Glutamatergic neuron (in vitro differentiated cells): ENCODE results near the gene COPA. TPM values are rescaled to one million over a fixed set of nuclear protein-coding genes. Genes with fewer than 3 reads are reported as not detected.

Source experiments
- DNase-seq: peaks from one replicate; pipeline ENCODE4 v3.0.0; 2022
- H3K27ac Mint-ChIP-seq: one replicate; pipeline ENCODE4 v1.8.0; 2020; ENCODE audit warnings: mild to moderate bottlenecking, mixed read lengths, inconsistent platforms; ENCODE audit not compliant: unreplicated experiment
- H3K27me3 Mint-ChIP-seq: one replicate; pipeline ENCODE4 v1.8.0; 2020; ENCODE audit warnings: mild to moderate bottlenecking, moderate library complexity, mixed read lengths, inconsistent platforms; ENCODE audit not compliant: unreplicated experiment
- H3K36me3 Mint-ChIP-seq: one replicate; pipeline ENCODE4 v1.8.0; 2020; ENCODE audit warnings: mild to moderate bottlenecking, mixed read lengths, inconsistent platforms; ENCODE audit not compliant: unreplicated experiment
- H3K4me1 Mint-ChIP-seq: one replicate; pipeline ENCODE4 v1.8.0; 2020; ENCODE audit warnings: mild to moderate bottlenecking, low read depth, mixed read lengths, inconsistent platforms; ENCODE audit not compliant: unreplicated experiment
- H3K4me3 Mint-ChIP-seq: one replicate; pipeline ENCODE4 v1.8.0; 2020; ENCODE audit warnings: mild to moderate bottlenecking, mixed read lengths, inconsistent platforms; ENCODE audit not compliant: unreplicated experiment
- H3K9me3 Mint-ChIP-seq: one replicate; pipeline ENCODE4 v1.8.0; 2020; ENCODE audit warnings: mild to moderate bottlenecking, moderate library complexity, mixed read lengths, inconsistent platforms; ENCODE audit not compliant: unreplicated experiment
- total RNA-seq: library from RNA; stranded (reverse); fragmentation: NEBNext Ultra II Directional; extraction: Animal tissue kit (Norgen Biotek cat#: 25700); gene quantifications from one replicate; pipeline ENCODE4 v1.2.1, GENCODE V29; 2021; ENCODE audit not compliant: unreplicated experiment
- TF ChIP-seq, protein P1 (sequence below): fragments of 200-600 bp; sonication (generic); IDR thresholded peaks from one replicate; pipeline ENCODE4 v1.5.0; 2021; ENCODE audit not compliant: partially characterized antibody, unreplicated experiment

COPA gene
- total RNA-seq, 1 donor from 2014 or later, result 263 TPM

- Mint-ChIP-seq H3K4me3 (no peak overlapping the region), H3K27me3 (peaks cover 2% of the 10 kb centered on the region), H3K9me3 (peaks cover 2% of the 10 kb centered on the region), H3K27ac (no peak overlapping the region), H3K4me1 (peaks cover 24% of the 10 kb centered on the region), H3K36me3 (peaks cover 12% of the 10 kb centered on the region)
- DNase-seq, result no peak
- TF ChIP-seq, protein P1, sequence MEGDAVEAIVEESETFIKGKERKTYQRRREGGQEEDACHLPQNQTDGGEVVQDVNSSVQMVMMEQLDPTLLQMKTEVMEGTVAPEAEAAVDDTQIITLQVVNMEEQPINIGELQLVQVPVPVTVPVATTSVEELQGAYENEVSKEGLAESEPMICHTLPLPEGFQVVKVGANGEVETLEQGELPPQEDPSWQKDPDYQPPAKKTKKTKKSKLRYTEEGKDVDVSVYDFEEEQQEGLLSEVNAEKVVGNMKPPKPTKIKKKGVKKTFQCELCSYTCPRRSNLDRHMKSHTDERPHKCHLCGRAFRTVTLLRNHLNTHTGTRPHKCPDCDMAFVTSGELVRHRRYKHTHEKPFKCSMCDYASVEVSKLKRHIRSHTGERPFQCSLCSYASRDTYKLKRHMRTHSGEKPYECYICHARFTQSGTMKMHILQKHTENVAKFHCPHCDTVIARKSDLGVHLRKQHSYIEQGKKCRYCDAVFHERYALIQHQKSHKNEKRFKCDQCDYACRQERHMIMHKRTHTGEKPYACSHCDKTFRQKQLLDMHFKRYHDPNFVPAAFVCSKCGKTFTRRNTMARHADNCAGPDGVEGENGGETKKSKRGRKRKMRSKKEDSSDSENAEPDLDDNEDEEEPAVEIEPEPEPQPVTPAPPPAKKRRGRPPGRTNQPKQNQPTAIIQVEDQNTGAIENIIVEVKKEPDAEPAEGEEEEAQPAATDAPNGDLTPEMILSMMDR, result no peak
Observed at GRCh38 chr1:160351629-160352028, 8.6 kb upstream of the COPA start.

GRCh38 chr1:160346958-160347357, 3.9 kb upstream of the COPA start:
- Mint-ChIP-seq H3K9me3 (peaks cover 4% of the 10 kb centered on the region), H3K27ac (no peak overlapping the region), H3K27me3 (peaks cover 5% of the 10 kb centered on the region), H3K36me3 (no peaks in the 10 kb centered on the region), H3K4me3 (no peak overlapping the region), H3K4me1 (peaks cover 14% of the 10 kb centered on the region)
- TF ChIP-seq, protein P1, result no peak
- DNase-seq, result no peak

GRCh38 chr1:160346463-160346862, 3.4 kb upstream of the COPA start:
- TF ChIP-seq, protein P1, result no peak
- Mint-ChIP-seq H3K9me3 (peaks cover 4% of the 10 kb centered on the region), H3K4me3 (no peak overlapping the region), H3K4me1 (peaks cover 17% of the 10 kb centered on the region), H3K36me3 (no peaks in the 10 kb centered on the region), H3K27me3 (peaks cover 5% of the 10 kb centered on the region), H3K27ac (no peak overlapping the region)
- DNase-seq, result no peak

DNA sequence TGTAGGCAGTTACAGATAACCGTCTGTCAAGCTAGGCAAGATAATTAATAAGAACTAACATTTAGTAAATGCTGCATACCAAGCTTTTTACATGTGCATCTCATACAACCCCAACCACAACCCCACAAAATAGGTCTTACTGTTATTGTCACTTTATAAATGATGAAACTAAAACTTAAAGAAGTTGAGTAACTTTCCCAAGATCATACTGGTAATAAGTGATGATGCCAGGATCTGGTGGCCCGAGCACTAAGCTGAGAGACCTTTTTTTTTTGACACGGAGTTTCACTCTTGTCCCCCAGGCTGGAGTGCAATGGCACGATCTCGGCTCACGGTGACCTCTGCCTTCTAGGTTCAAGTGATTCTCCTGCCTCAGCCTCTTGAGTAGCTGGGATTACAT, 1.9 kb upstream of the COPA start:
- Mint-ChIP-seq H3K27me3 (peaks cover 5% of the 10 kb centered on the region), H3K36me3 (no peaks in the 10 kb centered on the region), H3K4me1 (peaks cover 25% of the 10 kb centered on the region), H3K4me3 (peak overlapping the region; percentile 100), H3K9me3 (peaks cover 4% of the 10 kb centered on the region), H3K27ac (peak overlapping the region; percentile 56)
- DNase-seq, result no peak
- TF ChIP-seq, protein P1, result no peak

DNA sequence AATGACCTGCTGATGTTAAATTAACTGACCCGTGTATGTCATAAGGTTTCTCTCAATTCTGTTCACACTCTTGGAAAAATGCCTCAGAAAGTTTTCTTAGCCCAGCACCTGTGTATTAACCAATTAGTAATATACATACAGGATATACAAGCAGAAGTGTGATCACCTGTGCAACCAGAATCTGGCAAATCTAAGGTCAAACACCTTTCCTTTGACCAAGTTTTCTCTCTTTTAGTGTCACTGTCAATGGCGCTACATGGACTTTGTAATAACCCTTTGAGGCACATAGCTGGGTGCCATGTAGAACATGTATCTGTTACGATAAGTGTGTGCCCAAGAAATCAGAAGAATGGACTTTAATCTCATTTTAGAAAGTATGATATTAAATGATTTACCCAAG, 1.2 kb upstream of the COPA start:
- Mint-ChIP-seq H3K4me1 (peaks cover 25% of the 10 kb centered on the region), H3K9me3 (peaks cover 4% of the 10 kb centered on the region), H3K4me3 (peak overlapping the region; percentile 100), H3K36me3 (no peaks in the 10 kb centered on the region), H3K27me3 (peaks cover 5% of the 10 kb centered on the region), H3K27ac (peak overlapping the region; percentile 97)
- DNase-seq, result no peak
- TF ChIP-seq, protein P1, result no peak
